GM19035 (cell line): ENCODE data around the gene SLC12A6.
"Not testable (repeated sequence)": the region's sequence is repeated elsewhere in the genome, so short reads cannot be mapped to it uniquely, and the experiment has no call there.

Source experiments
- ATAC-seq: cut with Tn5 transposase; IDR thresholded peaks from one replicate; pipeline ENCODE4 v1.9.1; 2021; ENCODE audit not compliant: unreplicated experiment

The SLC12A6 gene

DNA sequence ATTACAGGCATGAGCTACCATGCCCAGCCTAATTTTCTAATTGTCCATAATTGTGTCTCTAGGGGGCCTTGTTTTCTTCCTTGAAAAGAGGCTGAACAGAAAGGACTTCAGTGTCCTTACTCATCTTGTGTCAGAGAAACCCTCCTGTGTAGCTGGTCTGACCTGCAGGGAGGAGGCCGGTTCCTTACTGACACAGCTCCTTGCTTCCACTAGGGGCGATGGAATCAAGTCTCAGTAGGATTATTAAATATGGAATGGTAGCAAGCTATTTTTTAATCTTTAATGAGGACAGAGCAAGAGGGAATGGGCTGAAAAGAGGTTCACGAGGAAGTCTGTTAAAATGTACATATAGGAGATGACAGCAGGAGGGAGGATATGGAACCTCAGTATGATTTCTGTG lies 20.8 kb upstream of the SLC12A6 start:
- ATAC-seq, result no peak

DNA sequence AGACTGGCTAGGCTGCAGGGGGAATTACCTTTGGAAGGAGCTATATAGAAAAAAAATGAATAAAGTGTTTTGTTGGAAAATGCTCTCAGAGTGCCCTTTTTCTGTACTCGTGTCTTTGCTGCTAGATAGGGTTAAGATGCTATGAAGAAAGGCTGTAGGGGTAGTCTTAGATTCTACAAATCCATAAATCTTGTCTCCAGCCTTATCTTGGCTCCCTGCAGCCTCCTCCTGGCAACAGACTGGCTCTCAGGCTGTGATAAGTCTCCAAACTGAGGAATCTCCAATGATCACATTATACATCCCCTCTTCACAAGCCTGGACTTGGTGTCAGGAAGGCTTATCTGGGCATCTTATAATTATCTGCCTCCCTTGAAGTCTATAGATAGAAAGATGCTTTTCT lies 20.1 kb upstream of the SLC12A6 start:
- no peak for ATAC-seq

DNA sequence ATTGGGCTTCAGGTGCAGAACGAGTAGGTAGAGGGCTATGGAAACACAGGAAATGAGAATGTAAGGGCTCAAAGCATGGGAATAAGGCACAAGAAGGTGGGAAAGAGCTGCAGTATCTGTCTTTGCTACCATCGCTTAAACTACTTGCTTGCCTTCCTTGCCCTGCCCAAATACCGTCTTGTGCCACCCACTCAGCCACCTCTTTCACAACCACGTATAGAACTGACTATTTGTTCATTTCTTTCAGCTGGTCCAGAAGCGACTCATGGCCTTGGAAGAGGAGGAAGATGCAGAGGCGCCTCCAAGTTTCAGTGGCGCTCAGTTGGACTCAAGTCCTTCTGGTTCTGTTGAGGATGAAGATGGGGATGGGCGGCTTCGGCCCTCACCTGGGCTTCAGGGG lies 17.7 kb upstream of the SLC12A6 start:
- ATAC-seq, result no peak

DNA sequence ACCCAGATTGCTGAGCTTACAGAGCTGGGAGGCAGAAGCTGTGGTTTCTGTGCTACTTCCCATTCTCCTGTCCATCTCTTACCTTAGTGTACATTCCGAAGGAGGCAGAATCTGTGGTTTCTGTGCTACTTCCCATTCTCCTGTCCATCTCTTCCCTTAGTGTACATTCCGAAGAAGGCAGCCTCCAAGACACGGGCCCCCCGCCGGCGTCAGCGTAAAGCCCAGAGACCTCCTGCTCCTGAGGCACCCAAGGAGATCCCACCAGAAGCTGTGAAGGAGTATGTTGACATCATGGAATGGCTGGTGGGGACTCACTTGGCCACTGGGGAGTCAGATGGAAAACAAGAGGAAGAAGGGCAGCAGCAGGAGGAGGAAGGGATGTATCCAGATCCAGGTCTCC lies 16.7 kb upstream of the SLC12A6 start:
- no peak for ATAC-seq

DNA sequence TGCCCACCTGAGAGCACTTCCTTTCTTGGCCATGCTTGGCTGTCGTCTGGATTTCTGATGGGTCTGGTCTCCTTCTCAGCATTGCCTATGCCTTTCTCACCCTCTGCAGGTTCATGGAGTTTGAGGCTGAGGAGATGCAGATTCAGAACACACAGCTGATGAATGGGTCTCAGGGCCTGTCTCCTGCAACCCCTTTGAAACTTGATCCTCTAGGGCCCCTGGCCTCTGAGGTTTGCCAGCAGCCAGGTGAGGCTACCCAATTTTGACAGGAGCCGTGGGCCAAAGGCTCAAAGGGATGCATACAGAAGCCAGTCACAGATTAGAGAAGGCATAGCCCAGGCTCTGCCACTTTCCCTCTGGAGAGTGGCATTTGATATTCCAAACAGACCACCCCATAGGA lies 16.0 kb upstream of the SLC12A6 start:
- no peak for ATAC-seq

DNA sequence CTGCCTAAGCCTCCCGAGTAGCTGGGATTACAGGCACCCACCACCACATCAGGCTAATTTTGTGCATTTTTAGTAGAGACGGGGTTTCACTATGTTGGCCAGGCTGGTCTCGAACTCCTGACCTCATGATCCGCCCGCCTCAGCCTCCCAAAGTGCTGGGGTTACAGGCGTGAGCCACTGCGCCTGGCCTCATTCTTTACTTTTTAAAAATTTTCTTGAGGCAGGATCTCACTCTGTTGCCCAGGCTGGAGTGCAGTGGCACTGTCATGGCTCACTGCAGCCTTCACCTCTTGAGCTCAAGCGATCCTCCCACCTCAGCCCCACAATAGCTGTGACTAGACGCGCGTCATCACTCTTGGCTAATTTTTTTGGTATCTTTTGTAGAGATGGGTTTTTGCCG lies 15.4 kb upstream of the SLC12A6 start:
- ATAC-seq, result not testable (repeated sequence)

DNA sequence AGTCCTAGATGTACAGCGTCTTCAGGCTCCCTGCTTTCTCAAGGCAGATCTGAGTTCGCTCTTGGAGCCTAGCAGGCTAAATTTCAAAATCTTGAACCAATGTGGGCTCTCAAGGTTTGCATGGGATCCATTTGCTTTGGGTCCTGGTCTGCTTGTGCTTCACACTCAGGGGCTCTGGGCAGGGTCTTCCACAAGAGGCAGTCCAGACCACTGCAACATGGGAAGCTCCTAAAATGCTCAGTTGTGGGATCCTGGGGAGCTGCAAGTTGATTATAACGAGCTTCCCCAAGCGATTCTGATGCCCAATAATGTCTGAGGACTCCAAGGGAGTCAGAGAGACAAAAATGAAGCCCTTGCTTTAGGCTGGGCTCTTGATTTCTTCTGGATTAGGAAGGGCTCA lies 12.2 kb upstream of the SLC12A6 start:
- ATAC-seq, result no peak

DNA sequence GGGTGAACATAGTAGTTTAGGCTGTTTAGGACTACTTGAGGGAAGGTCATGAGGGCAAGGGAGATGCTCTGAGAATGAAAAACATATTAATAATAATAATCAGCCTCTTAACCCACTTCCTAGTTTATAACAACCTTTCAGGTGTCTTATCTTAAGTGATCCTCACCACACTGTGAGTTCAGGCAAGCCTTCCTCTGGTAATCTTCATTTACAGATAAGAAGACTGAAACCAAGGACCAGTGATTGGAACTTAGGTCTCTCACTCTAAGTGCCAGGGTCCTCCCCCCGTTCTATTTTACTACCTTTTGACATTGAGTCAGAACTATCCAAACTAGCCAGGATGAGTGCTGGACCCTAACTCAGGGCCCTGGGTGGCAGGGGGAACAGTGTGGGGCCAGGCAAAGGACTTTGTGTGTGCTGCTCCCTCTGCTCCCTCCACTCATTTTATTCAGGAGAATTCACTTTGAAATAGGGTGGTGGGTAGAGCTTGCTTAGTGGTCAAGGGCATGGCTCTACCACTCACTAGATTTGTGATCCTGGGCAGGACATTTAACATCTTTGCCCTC lies 11.2 kb upstream of the SLC12A6 start:
- ATAC-seq, result no peak

DNA sequence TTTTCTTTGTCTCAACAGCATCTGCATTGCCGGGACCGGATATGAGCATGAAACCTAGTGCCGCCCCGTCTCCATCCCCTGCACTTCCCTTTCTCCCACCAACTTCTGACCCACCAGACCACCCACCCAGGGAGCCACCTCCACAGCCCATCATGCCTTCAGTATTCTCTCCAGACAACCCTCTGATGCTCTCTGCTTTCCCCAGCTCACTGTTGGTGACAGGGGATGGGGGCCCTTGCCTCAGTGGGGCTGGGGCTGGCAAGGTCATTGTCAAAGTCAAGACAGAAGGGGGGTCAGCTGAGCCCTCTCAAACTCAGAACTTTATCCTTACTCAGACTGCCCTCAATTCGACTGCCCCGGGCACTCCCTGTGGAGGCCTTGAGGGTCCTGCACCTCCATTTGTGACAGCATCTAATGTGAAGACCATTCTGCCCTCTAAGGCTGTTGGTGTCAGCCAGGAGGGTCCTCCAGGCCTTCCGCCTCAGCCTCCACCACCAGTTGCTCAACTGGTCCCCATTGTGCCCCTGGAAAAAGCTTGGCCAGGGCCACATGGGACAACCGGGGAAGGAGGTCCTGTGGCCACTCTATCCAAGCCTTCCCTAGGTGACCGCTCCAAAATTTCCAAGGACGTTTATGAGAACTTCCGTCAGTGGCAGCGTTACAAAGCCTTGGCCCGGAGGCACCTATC lies 10.5 kb upstream of the SLC12A6 start:
- ATAC-seq, result no peak

DNA sequence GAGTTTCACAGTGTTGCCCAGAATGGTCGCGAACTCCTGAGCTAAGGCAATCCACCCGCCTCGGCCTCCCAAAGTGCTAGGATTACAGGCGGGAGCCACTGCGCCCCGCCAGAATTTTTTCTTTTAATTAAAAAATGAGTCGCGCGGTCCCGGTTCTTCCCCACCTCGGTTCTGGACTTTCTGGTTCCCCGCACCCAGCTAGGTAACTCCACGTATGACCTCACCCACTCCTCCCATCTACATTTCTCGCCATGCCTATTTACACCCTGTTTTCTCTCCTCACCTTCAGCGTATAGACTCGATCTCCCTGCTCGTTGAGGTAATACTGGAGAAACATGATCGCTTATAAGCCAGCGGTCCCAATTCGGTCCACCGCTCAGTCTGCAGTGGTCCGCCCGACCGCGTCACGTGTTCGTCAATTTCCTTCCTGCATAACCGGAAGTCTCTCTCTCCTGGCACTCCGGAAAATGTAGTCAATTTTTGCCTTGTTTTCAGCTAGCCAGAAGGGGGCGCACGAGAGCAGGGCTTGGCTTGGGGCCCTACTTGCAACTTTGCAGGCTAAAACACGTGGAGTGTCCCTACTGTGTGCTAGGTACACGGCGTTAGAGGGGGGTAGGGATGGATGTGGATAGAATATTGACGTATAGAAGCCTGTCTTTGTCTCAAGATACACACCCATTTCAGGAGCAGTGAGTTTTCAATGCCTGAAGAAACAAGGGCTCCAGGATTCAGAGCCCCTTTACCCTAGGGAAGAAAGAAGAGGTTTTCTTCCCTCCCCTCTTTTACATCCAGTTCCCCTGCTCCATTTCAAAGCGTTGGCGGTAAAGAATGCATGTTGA lies 5.4 kb upstream of the SLC12A6 start, which contains the start of the genes NOP10 and NUTM1:
Gene NOP10, minus strand, starts transcription at position 400 of the 839 bp plus-strand sequence. Its CDS starts 63 bp downstream, at position 337.
Gene NUTM1, plus strand, starts transcription at position 579 of the 839 bp plus-strand sequence. CDS start 382 bp downstream, outside the sequence.
- ATAC-seq, result peak; percentile 87

DNA sequence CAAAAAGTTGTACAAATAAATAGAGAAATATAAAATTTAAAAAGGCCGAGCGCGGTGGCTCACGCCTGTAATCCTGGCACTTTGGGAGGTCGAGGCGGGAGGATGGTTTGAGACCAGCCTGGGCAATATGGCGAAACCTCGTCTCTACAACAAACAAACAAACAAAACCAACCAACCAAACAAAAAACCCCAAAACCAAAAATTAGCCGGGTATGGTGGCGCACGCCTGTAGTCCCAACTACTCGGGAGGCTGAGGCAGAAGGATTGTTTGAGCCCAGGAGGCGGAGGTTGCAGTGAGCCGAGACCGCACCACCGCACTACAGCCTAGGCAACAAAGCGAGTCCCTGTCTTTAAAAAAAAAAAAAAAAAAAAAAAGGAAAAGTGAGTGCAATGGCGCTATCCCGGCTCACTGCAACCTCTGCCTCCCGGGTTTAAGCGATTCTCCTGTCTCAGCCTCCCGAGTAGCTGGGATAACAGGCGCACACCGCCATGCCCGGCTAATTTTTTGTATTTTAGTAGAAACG lies 4.7 kb upstream of the SLC12A6 start:
- not testable (repeated sequence) for ATAC-seq

DNA sequence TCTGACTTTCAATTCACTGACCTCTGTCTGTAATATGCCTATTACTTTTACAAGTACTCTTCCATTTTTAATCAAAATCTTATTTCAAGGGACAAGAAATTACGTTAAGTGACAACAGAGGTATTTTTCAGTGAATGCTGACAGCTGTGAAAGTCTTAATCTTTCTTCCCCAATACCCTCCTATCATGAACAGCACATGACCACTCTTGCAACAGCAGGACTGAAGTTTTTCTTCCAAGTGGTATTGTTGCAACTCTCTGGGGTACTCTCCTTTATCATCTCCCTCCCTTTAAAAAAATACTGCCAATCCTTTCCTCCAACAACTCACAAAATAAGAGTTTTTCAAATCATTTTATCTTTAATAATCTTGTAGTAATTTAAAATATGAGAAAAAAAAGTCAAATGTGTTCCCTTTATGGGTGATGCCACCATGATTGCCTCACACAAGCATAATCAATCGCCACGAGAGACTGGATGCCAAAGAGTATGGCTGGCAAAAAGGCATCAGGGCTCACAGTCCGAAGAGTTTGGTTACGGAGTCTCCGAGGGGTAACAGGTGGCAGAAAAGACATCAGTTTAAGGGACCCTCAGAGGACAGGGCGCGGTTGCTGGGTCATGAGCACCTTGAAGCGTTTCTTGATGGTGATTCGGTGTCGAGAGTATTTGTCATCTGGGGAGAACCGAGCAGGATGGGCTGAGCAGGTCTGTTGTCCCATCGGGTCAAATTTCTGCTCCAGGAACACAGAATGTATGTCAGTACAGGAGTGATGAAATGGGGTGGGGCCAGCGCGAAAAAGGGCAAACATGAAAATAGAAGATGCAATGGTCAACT lies 4.0 kb upstream of the SLC12A6 start:
- ATAC-seq, result no peak

DNA sequence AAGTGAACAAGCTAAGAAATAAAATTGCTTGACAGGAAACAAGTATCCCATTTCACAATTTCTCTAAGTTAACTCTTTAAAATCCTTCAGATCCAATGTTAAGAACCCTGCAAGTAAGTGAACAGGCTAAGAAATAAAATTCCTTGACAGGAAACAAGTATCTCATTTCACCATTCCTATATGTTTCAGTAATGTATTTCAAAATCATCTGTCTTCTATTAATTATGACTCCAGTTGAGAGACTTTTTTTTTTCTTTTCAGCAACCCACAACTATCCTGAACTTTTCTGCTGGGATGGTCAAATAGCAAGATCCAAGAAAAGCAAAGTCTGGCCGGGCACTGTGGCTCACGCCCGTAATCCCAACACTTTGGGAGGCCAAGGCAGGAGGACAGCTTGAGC lies 2.4 kb upstream of the SLC12A6 start:
- no peak for ATAC-seq

DNA sequence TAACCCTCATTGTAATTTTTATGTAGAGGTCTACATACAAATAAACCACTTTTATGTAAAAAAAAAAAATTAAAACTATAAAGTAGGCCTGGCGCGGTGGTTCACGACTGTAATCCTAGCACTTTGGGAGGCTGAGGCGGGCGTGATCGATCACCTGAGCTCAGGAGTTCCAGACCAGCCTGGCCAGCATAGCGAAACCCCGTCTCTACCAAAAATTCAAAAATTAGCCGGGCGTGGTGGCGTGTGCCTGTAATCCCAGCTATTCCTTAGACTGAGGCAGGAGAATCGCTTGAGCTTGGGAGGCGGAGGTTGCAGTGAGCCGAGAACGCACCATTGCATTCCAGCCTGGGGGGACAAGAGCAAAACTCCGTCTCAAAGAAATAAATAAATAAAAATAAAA lies 766 bp upstream of the SLC12A6 start:
- no peak for ATAC-seq

DNA sequence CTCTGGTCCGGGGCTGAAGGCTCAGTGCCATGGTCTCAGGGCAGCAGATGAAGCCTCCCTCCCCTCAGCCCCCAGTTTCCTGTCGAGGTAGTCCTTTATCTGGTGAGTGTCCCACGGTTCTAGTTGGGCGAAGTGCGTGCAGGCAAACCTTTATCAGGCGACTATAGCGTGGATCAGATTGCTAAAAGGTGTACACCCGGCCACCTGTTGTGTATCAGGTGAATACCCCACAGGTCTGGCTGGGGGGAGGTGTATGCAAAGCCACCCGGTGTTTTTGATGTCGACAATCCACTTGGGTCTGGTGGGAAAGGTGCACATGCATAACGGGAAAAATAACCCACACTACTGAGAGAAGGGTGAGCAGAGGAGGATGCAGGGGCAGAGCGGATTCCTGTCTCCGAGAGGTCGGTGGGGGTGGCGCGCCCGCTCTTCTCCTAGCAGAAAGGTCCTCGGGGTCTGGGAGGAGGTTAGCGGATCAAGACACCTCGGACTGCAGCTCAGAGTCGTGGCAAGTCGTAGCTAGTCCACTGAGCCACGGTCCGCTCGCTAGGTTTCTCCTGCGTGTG lies 507 bp downstream of the SLC12A6 start:
- peak; percentile 11 for ATAC-seq

DNA sequence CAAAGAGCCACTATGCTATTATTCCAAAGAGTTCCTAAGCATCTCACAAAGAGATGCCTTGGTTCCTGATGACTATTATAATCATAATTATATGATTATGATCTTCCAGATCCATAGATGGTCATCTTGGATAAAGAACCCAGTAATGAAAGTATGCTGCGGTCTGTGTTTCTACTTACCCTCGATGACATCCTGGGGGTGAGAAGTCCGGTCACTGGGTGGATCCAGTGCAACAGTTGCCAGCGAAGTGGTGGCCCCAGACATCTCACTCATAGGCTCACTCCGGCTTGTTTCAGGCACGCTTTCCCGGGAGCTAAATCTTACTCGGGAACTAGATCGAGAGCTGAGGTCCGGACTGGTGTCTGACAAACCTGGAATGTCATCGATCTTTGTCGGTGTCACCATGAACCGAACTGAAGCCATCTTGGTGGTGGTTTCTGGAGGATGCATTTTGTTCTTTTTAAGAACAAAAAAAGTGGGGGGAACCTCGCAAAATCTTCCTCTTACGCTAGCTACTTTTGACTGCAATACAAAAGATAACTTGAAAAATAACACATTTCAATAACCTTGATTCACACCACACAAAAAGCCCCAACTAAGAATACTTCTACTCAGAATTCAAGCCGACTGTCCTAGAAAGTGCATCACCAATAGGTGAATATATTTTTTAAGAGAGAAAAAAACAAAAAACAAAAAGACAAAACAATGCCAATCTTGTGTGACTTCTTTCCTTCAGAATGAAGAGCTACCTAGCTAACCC lies 1.2 kb downstream of the SLC12A6 start:
- no peak for ATAC-seq

DNA sequence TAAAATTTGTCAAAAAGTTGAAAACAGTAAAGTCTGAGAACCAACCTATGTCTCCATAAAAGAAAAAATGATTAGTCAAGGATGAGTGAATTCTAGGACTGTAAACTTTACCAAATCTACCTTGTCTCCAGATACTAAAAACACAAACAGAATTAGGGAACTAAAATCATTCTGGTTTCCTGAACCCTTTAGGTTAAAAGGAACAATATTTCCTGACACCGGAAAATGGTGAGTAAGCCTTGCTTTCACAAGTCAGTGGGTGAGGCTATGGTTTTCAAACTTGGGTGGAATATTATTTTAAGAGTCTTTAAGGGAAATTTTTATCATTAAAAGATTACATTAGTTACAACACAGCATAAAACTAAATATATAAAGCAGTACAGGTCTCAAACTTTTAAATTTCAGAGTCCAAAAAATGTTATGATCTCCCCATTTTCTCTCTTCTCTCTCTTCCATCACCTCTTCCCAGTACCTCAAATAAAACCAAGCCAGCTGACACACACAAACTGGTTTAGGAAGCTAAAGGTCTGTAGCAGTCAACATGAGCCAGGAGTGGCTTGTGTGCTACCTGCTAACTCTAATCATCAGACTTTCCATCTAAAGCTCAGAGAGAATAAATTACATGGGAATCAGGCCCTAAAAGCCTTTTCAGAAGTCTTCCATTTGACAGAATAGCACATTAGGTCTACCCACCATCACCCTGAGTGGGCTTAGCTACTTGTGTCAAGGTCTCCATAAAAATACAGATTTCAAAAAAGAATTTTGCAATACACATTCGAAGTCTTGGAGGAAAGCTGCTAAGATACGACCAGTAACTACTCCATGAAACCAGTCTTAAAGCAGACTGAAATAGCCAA lies 2.2 kb downstream of the SLC12A6 start:
- ATAC-seq, result no peak

DNA sequence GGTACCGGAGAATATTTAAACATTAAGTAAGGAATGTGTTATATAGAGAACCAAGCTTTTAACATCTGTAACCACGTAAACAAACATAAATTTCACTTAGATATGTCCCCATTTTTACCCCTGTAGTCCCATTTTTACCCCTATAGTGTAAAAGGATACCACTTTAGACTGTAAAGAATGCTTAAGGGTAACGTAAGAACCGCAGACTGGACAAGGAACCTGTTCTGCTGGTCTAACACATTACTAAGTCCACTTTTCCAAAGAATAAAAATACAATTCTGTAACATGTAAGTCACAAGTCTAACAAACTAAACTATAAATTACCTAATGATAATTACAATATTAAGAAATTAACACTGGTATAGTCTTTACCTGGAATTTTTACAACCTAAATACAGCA lies 2.9 kb downstream of the SLC12A6 start:
- no peak for ATAC-seq
